HG02938 (cell line): ENCODE data around the gene DICER1.

Experiments used
- ATAC-seq: cut with Tn5 transposase; IDR thresholded peaks from one replicate; pipeline ENCODE4 v1.9.1; 2021; ENCODE audit warnings: mild to moderate bottlenecking, moderate library complexity; ENCODE audit not compliant: unreplicated experiment

DICER1 gene

DNA sequence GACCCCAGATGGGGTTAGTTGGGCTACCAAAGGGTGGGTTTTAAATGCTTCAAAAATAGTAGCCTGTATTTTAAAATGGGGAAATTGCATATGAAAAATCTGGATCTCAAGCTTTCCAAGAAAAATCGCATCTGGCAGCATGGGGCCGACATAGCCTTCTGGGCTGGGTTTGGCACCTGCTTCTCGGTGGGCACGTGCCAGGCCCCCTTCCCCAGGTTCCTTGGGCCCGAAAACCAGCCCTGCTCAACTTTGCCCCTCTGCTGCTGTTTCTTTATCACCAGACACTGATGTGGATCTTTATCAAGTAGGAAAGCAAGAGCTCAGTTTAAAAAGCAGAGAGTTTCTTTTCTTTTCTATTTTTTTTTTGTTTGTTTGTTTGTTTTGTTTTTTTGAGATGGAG lies 95.1 kb downstream of the DICER1 start:
- ATAC-seq, result no peak

DNA sequence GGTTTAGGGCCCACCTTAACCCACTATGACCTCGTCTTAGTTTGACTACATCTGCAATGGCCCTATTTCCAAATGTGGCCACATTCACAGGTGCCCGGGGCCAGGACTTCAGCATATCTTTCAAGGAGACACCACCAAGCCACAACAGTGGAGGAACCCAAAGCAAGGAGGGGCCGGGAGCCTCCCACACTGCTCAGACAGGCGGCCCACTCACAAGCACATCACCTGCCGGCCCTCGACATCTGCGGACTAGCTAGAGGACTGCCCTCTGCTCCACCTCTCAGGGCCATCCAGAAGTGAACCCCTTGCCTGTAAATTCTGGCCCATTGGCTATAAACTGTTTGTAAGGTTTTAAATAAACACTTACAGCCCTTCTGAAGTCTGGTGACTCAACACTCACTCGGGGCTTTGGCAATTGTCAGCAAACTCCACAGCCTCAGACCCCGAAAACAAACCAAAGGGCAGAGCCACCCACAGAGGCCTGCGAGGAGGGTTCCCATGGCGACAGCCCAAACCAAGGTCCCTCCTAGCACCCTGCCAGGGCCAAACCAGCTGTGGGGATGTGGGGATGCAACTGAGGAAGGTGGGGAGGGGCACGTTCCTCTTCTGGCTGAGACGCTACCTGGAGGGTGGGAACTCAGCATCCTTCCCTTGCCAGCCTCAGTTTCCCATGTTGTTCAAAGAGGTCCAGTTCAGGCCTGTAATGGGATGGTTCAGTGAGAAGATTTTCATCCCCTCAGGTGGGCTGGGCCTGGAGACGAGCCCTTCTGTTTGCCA lies 95.8 kb downstream of the DICER1 start:
- ATAC-seq, result no peak

DNA sequence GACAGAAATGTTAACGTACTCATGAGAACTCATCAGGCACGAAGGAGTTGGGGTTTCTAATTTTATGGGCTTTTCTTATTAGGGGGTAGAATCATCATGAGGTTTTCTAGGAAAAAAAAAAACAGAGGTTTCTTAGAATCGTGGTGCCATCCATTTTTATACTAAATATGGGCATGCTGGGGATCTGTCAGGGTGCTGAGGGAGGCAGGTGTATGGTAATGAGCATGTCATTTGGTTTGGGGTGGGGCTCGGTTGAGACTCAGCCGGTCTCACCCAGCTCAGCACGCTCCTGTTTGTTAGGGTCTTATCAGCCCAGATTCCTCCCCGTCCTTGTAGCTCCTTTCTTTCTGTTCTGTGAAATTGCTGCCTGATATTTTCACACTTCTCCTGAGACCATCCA lies 98.2 kb downstream of the DICER1 start:
- no peak for ATAC-seq

DNA sequence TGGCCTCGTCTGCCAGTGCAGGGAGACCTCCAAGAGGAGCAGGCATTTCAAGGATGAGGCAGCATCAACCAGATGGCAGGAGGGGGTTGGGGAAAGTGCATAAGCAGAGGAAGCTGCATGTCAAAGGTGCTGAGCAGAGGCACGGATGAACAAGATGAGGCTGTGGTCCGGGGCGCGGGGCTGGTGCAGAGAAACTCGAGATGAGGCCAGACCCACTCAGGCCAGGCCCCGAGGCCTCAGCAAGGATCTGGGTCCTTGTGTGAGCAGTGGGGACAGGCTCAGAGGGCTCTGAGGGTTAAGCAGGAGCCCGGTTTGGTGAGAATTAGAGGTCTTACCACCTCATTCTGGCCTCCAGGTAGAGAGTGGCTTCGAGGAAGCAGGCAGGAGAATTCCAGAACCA lies 98.8 kb downstream of the DICER1 start:
- no peak for ATAC-seq

DNA sequence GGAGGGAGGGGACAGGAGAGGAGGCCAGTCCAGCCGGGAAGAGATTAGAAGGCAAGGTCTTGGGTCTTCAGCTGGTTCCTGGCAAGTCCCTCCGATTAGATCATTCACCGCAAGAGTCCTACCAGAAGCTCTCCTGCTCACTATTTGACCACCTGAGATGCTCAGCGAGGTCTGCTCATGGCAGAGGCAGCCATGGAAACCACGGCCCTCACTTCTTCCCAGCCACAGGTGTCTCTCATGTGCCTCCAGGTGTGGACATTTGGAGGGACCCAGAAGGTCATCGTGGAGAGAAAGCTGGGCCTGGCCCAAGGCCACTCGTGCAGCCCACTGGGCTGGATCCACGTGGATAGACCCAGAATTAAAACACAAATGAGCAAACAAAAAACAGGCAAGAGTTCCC lies 99.5 kb downstream of the DICER1 start:
- no peak for ATAC-seq

DNA sequence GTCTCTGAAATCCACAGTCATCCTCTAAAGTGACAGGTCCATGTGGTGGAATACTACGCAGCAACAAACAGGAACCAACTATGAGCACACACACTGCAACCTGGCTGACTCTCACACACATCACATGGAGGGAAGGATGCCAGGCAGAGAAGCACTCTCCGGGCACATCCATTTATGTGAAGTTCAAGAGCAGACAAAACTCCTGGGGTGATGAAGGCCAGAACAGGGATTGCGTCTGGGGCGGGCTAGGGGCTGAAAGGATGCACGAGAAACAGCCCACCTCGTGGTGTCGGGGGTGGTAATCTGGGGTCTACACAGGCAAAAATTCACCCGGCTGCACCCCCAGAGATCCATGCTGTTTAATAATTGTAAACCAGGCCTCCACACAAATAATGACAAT lies 100.2 kb downstream of the DICER1 start:
- ATAC-seq, result no peak

DNA sequence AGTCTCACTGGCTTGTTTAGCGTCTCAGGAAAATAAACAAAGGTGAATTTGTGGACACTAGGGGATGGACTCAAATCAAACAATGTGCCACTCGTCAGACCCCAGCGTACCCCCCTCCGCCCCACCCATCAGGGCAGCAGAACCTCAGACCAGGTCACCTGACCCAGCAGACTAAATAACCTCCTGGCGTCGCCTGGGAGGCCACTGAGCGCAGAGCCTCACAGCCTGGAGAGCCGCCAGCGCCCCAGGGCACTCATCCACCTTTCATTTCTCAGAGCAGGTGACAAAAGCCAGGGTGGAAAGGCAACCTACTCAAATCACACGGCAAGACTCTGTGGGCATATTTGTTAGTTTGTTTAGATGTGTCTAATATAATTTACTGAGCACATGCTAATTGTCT lies 100.9 kb downstream of the DICER1 start:
- no peak for ATAC-seq

DNA sequence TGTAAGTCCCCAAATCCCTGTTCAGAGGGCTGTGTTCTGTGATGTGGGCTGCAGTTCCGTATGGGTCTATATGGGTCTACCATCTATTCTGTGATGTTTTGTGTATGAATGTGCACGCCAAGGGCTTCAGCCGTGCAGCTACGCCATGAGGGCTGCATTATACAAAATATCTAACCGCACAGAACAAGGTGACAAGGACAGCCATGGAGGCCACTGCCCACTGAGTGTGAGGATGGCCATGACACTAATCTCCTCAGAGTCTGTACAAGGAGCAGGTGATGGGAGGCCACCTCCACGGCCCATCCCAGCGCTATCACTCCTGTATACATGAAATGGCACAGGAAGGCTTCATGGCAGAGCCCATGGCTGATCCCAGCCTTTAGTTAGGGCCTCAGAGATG lies 102.0 kb downstream of the DICER1 start:
- no peak for ATAC-seq

DNA sequence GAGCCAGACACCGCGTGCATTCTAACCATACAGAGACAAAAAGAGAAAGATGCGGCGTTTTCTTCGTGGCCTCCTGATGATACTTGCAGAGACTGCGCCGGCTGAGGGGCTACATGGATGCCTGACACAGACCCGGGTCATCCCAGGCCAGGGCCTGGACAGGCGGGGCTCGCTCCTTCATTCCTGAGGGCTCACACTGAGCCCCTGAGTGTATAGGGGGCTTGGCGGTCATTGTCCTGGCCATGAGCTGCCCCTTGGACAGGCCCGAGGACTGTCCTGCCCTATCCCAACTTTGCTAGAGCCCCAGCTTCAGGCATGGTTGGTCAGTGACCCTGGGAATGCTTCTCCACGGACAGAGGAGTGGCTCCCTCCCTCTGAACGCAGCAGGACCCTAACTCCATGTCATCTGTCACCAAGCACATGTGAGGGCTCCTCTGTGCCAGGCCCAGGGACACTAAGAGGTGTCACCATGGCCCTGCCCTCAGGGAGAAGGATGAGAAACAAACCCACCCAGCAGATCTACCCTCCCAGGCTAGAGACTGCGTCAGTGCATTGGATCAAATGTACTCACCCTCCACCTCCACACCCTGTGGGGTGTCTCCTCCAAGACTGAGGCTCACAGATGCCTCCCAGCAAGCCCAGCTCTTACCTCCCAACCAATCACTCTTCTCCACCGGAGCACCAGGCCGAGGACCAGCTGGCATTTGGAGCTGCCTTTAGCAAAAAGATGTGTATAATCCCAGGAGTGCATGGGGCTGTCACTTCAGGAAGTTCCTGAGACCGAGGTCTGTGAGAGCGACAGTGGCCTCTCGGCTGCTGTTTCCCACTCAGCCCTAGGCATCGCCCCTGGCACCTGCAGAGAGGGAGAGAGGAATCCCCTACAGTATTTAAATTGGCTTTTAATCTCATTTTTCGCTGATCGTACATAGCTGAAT lies 102.7 kb downstream of the DICER1 start:
- ATAC-seq, result no peak

DNA sequence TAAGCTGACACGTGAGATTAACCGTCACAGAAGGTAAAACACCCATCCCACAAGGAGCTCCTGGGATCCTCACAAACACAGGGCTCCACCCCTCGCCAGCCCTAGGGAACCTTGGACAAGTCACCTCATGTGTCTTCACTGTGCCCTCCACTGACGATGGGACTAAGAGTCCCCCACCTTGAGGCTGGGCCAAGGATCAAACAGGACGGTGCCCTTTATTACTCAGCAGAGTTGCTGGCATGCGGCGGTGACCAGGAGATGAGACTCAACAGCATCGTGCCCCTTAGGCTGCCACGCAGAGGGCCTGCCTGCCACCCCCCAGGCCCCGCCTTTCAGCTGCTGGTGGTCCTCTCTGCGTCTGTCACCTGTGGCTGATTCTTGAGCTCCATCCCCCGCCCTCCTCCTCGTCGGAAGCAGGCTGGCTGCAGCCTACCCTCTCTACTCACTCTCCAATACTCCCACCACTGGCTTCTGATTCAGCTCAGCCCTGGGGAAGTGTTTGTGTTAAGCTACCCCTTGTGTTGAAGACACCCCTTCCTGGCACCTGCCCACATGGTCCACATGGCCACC lies 105.2 kb downstream of the DICER1 start:
- no peak for ATAC-seq

DNA sequence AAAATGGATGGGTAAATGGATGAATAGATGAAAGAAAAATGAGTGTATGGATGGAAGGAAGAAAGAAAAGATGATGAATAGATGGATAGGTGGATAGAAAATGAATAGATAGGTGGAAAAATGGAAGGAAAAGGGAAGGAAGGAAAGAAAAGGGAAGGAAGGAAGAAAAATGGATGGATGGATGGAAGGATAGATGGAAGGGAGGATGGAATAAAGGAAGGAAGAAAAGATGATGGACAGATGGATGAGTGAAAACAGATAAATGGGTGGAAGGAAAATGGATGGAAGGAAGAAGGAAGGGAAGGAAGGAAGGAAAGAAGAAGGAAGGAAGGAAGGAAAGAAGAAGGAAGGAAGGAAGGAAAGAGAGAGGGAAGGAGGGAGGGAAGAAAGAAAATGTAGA lies 107.4 kb downstream of the DICER1 start:
- ATAC-seq, result no peak

DNA sequence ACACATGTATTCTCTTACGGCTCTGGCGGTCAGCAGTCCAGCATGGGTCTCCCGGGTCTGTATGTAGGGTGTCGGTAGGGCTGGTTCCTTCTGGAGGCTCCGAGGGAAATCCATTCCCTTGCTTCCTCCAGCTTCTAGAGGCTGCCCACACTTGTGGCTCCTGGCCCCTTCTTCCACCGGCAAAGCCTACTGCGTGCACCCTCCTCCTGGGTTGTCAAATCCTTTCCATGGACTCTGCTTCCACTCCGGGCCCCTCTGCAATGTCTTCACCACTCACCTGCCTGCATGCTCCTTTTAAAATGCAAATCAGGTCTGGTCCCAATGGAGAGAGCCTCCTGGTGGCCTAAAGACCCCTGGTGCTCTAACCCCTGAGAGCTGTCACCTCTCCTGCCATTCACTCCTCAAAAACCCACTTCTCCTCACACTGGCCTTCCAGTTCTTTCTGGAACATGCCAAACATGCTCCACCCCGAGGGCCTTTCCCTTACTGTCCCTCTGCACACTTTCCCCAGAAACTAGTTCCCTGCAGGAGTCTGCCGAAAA lies 108.5 kb downstream of the DICER1 start:
- no peak for ATAC-seq

DNA sequence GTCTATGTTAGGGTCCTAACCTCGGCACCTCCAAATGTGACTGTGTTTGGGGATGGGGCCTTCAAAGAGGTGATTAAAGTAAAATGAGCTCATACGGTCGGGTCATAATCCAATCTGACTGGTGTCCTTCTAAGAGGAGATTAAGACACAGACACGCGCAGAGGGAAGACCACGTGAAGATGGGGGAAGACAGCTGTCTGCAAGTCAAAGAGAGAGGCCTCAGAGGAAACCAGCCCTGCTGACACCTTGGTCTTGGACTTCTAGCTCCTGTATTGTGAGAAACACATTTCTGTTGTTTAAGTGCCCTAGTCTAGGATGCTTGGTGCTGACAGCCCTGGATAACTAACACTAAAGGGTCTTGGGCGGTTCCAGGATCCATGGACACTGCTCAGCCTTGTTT lies 109.6 kb downstream of the DICER1 start:
- no peak for ATAC-seq

DNA sequence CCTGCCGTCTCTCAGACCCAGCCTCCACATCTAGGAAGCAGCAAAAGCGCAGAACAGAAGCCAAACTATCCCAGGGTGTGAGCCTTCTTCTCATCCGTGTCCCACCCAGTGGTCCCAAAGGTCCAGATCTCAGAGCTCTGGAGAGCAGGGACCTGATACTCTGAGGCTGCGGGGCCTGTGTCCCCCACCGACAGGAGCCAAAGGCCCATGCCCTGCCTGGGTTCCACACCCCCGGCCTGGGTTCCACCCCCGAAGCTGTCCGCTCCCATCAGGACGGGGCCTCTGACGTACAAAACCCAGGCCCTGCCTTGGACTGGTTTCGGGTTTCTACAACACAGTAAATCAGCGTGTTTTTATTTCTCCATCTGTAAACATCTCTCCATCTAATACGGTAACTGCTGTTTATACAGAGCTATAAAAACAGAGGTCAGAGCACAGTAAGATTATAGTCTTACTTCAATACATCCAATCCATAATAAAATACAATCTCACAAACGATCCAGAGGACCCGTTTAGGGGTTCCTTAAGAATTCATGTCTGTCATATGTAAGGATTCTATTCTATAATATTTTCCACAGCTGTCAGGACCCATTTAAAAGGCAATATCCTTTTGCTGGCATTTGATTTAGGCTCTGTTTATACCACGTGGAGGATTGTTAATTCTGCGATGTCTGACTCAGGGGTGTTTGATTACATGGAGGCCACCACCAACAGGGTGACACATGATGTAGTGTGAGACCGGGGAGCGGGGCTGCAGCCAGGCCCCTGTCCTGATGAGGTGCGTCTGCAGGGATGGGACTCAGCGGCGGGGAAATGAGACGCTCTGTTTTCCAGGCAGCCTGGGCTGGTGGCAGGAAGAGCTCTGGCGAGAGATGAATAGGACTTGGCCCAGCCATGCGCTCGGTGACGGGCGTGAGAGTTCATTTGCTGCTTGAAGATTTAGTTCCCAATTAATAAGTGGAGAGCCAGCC lies 110.3 kb downstream of the DICER1 start:
- no peak for ATAC-seq

DNA sequence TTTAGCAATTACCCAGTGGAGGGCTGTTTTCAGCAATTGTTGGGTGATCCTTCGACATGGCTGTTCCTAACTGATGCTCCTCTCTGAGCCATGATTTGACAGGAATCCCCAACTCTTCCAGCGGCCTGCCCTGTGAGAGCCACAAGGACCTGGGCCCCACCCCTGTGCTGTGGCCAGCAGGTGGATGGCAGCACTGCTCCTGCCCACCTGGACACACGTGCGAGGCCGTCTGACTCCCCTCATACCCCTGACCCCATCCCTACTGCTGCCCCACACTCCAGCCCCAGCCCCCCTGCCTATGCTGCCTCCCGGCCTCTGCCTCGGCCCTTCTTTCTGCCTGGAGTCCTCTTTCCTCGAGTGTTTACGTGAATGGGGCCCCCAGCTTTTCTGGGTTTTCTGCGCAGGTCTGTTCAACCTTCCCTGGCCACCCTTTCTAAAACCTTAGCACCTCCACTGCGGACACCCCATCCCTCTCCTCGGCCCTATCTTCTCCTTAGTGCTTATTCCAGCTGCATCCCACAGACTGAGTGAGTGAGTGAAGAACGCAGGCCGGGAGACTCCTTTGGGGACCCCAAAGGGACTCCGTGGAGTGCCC lies 111.4 kb downstream of the DICER1 start:
- ATAC-seq, result no peak

DNA sequence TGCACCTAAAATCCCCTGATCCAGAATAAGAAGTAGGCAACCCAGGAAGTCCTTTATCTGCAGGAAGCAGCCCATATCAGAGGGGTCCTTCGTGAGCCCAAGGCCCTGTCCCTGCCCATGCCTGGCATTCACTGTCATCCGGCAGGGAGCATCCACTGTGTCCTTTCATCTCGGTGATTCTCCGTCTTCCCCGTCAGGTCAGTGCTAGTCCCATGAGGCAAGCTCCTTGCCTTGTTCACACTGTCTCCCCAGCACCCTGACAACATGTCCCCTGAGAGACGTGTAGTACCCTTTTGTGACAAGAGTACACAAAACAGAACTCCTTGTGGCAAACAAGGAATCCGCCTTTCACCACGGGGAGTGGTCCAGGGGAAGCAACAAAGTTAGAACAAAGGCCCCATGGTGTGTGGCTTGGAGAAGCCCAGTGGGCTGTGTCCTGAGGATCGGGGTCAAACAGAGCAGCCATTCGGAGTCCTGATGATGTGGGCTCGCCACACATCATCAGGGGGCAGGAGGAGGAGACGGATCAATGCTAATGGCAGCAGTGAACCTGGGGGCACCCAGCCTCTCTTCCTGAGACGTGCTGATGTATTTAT lies 112.1 kb downstream of the DICER1 start:
- ATAC-seq, result no peak

DNA sequence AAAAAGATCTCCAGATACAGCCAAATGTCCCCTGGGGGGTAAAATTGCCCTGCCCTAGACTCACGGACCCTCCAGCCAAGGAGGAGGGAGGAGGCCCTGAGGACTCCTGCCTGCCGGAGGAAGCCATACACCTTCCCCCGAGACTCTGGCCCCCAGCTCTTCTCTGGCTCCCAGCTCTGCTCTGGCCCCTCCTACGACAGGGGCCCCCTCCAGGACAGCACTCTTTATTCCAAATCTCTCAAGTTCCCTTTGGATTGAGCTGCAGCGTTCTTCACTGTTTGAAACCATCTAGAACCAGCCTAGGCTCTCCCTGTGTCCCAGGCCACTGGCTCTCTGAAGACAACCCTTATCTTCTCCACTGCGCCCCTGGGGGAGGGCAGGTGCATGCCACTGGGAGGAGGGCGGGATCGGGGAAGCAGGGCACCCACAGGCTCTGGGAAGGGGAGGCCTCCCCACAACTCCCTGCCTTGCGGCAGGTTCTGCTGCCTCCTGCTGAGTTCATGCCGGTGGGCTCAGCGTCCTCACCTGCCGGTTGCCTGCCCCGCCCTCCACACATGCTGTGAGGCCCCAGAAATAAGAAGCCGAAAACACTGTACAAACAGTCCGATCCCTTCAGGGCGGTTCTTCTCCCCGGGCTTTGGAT lies 112.7 kb downstream of the DICER1 start:
- no peak for ATAC-seq

DNA sequence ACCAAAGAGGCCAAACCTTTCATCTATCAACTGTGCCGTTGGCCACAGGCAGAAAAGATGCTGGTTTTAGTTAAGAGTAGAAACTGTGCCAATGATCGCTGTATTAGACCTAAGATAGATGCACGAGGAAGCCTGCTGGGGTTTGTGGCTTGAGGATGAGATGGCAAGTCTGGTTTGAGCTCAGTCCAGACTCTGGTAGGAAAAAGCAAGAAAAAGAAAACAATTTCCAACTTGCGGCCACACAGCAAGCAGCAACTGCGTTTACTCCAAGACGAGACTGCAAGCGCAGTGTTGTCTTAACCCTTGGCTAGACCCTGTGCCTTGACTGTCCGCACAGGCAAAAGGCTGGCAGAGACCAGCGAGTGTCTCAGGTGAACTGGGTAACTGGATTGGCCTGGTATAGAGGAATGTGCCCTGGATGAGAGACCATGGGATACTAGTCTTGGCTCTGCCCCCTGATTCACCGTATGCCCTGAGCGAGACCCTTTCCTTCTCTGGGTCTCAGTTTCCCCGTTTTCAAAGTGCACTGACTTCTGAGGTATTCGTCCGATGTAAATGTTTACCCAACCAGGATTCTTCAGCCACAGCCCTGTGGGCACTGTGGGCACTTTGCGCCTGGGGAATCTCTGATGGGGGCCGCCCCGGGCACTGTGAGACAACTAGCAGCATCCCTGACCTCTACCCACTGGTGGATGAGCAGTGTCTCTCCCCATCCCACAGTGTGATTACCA lies 113.4 kb downstream of the DICER1 start:
- ATAC-seq, result no peak
